Measurements from ENCODE around the gene SLC9A8.

The SLC9A8 gene

DNA sequence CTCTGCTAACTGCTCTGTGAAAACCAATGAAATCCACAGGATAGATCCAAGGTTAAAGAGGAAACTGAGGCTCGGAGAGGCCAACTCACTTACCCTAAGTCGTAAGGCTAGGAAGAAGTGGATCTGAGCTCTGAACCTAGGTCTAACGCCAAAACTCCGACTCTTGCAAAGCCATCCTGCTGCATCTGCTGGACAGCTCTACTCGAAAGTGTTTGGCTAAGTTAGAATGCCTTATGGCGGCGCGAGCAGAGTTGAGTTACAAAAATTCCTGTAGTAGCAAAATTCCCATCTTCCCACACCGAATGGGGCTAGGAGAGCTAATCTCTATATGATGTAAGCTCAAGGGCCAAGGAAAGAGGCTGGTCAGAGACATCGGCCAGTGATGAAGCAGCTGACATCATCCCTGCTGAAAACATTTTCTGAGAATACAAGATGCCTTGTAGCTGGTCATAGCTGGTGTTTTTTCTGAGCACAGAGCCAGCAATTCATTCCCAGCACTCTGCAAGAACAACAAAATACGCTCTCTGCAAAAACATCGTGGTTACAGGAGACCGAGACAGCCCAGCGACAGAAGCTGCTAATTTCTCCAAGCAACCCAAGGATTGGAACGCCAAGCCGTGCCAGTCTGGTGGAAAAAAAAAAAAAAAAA lies 100.9 kb downstream of the SLC9A8 start:
- no peak for DNase-seq (ENCODE audit: low read depth, low spot score)
- H3K36me3 ChIP-seq (ENCODE audit: insufficient read depth, low read length), result peaks cover 5% of the 10 kb centered on the region; the same call in 1 of the 2 replicates
- H3K27ac ChIP-seq, result no peak overlapping the region
- no peak overlapping the region for H3K9ac ChIP-seq (ENCODE audit: insufficient read length)
- H3K4me3 ChIP-seq, result no peak overlapping the region
- no peaks in the 10 kb centered on the region for H3K9me3 ChIP-seq (ENCODE audit: low read depth, low read length)
- TF ChIP-seq FOXP2 (optimal IDR thresholded peaks at IDR 0.05; ENCODE audit: control extremely low read depth, extremely low read length, insufficient read depth), result no peak
- no peak for TF ChIP-seq POLR2AphosphoS5 (IDR thresholded peaks at IDR 0.05; ENCODE audit: borderline replicate concordance, low read depth, low read length)
- TF ChIP-seq EZH2 (IDR thresholded peaks at IDR 0.05), result no peak

DNA sequence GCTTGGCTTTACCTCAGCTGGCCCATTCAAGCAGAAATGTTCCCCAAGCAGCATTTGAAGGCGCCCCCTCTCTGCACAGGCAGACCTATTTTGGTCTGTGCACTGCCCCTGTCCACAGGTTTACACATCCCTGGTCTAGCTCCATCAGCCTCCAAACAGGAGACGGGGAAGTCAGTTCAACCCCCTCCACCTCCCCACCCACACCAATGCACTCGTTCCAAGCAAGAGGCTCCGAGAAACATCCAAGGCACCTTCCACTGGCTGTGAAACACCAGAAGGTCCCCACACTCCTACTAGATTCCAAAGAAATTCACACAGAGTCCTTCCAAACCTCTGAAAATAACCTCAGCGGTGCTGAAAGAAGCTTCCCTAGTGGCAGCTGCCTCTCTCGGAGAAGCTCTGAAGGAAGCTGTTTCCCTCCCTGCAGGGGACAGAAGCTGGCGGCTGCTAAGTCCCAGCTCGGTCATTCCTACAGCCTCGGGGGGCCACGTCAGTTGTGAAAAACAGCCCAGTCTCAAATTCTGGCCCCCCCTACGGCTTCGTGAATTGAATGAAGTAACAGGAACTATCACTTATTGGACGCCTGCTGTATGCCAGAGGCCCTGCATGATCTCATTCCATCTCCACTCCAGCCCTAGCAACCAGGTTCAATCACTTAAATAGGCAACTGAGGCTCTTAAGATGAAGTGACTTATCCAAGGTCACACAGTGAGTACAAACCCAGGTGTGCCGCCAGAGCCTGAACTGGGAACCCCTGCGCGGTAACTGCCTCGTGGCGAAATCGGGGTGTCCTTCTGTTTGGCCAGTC lies 101.9 kb downstream of the SLC9A8 start:
- no peak for DNase-seq (ENCODE audit: low read depth, low spot score)
- Histone ChIP-seq H3K4me3 (peak overlapping the region; percentile 91), H3K27ac (no peak overlapping the region), H3K36me3 (ENCODE audit: insufficient read depth, low read length) (0 out of 2 replicates have a peak, but pooled peaks cover 5% of the 10 kb centered on the region), H3K9me3 (ENCODE audit: low read depth, low read length) (no peaks in the 10 kb centered on the region), H3K9ac (ENCODE audit: insufficient read length) (peak overlapping the region; percentile 95)
- no peak for TF ChIP-seq EZH2 (IDR thresholded peaks at IDR 0.05)
- no peak for TF ChIP-seq POLR2AphosphoS5 (IDR thresholded peaks at IDR 0.05; ENCODE audit: borderline replicate concordance, low read depth, low read length)
- no peak for TF ChIP-seq FOXP2 (optimal IDR thresholded peaks at IDR 0.05; ENCODE audit: control extremely low read depth, extremely low read length, insufficient read depth)

DNA sequence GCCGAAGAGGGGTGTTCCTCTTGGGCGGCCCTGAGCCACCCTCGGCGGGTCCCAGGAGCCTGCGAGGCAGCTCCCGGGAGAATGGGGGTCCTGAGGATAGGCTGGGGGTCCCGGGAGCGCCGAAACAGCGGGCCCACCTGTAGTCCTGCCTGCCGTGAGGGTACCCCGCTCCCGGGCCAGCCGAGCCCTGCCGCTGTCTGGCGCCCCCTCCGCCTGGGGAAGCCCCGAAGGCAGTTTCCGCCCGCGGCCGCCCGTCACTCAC lies 102.4 kb downstream of the SLC9A8 start:
- no peak for DNase-seq (ENCODE audit: low read depth, low spot score)
- TF ChIP-seq FOXP2 (optimal IDR thresholded peaks at IDR 0.05; ENCODE audit: control extremely low read depth, extremely low read length, insufficient read depth) (no peak), EZH2 (IDR thresholded peaks at IDR 0.05) (no peak), POLR2AphosphoS5 (IDR thresholded peaks at IDR 0.05; ENCODE audit: borderline replicate concordance, low read depth, low read length) (no peak)
- no peaks in the 10 kb centered on the region for H3K9me3 ChIP-seq (ENCODE audit: low read depth, low read length)
- H3K4me3 ChIP-seq, result peak overlapping the region; percentile 91
- 0 out of 2 replicates have a peak, but pooled peaks cover 1% of the 10 kb centered on the region for H3K36me3 ChIP-seq (ENCODE audit: insufficient read depth, low read length)
- peak overlapping the region; percentile 98 for H3K27ac ChIP-seq
- peak overlapping the region; percentile 95 for H3K9ac ChIP-seq (ENCODE audit: insufficient read length)

DNA sequence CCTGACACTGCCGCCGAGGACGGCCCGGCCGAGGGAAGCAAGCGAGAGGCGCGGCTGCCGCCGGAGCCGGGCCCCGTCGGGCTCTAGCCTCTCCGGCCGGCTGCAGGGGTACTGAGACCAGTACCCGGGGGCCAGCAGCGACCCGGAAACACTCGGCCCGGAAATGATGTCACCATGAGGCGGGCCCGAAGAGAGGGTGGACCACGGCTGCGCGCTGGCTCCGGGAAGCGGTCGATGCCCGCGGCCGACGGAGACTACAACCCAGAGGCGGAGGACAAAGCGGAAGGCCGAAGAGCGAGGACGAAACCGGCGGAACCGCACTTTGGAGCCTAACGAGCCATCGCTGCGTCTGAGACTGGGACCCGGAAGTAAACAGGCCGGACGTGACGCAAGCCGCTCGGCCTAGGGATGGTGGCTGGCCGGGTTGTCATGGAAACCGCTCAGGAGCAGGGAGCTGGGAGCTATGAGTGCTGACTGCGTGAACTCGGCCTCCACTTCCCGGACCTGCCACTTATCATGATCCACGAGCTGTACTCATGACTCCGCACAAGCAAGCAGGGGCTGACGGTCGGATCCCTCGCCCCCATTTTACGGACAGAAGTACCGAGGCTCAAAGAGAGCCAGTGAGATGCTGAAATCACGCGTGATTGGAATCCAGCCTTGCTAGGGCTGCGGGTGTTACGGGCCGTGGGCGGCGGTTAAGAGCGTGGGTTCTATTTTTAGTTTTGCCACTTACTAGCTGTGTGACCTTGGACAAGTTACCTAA lies 102.9 kb downstream of the SLC9A8 start, which contains the start of gene SPATA2:
SPATA2 (minus strand) TSS at position 150 of the 766 bp plus-strand sequence. CDS start 7,039 bp downstream, outside the sequence.
- H3K27ac ChIP-seq, result peak within 1 kb of the TSS; percentile 98
- peak within 1 kb of the TSS; percentile 91 for H3K4me3 ChIP-seq
- peak; percentile 72 for DNase-seq (ENCODE audit: low read depth, low spot score)
- H3K9me3 ChIP-seq (ENCODE audit: low read depth, low read length), result no peaks in the 10 kb centered on the region
- TF ChIP-seq EZH2 (IDR thresholded peaks at IDR 0.05), result no peak
- peak; percentile 64 for TF ChIP-seq POLR2AphosphoS5 (IDR thresholded peaks at IDR 0.05; ENCODE audit: borderline replicate concordance, low read depth, low read length)
- H3K9ac ChIP-seq (ENCODE audit: insufficient read length), result peak within 1 kb of the TSS; percentile 95
- H3K36me3 ChIP-seq (ENCODE audit: insufficient read depth, low read length), result no peaks in the 10 kb centered on the region

DNA sequence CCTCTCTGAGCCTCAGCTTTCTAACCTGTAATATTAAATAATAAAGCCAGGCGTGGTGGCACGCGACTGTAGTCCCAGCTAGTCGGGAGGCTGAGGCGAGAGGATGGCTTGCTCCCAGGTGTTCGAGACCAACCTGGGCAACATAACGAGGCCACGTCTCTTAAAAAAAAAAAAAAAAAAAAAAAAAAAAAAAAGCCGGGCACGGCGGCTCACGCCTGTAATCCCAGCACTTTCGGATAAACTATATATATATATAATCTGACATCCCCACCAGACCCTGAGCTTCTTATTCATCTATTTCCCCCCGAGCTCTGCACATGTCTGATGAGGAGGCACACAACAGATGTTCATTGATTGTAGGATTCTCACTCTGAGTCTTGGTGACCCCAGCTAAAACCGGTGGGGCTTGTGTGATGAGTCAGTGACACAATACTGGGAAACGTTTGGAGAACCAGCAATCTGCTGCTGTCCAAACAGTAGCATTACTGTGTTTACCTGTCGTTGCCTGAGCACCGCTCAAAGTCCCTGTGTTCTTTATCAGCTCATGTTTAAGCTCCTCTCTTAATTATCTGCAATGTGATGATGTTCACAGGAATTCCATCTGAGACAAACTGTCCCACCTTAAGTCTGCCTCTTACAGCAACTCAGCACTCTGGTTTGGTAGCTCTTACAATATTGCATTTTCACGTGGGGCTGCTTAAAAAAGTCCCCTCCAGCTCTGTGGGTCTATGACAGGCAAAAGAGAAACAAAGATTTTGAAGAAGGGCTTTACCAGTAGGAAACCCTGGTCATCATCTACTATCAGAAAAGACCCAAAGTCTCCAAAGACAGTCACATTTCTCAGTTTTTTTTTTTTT lies 103.7 kb downstream of the SLC9A8 start:
- TF ChIP-seq FOXP2 (optimal IDR thresholded peaks at IDR 0.05; ENCODE audit: control extremely low read depth, extremely low read length, insufficient read depth), result no peak
- TF ChIP-seq POLR2AphosphoS5 (IDR thresholded peaks at IDR 0.05; ENCODE audit: borderline replicate concordance, low read depth, low read length), result peak; percentile 22; the same call in 1 of the 2 replicates
- H3K4me3 ChIP-seq, result peak overlapping the region; percentile 91
- no peak for DNase-seq (ENCODE audit: low read depth, low spot score)
- H3K27ac ChIP-seq, result peak overlapping the region; percentile 75
- no peaks in the 10 kb centered on the region for H3K9me3 ChIP-seq (ENCODE audit: low read depth, low read length)
- no peaks in the 10 kb centered on the region for H3K36me3 ChIP-seq (ENCODE audit: insufficient read depth, low read length)
- H3K9ac ChIP-seq (ENCODE audit: insufficient read length), result peak overlapping the region; percentile 53

DNA sequence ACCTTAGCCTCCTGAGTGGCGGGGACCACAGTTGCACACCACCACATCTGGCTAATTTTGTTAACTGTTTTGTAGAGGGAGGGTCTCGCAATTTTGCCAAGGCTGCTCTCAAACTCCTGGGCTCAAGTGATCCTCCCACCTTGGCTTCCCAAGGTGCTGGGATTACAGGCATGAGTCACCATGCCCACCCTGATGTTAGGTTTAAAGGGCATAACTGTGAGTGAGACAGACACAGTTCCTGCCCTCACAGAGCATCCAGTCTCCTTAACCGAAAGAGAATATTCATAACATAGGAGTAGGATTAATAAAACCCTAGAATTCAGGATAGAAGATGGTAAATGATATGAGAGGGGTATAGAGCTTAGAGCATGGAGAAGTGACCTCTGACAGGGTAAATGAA lies 105.8 kb downstream of the SLC9A8 start:
- H3K9me3 ChIP-seq (ENCODE audit: low read depth, low read length), result no peaks in the 10 kb centered on the region
- H3K27ac ChIP-seq, result no peak overlapping the region
- no peak for DNase-seq (ENCODE audit: low read depth, low spot score)
- TF ChIP-seq FOXP2 (optimal IDR thresholded peaks at IDR 0.05; ENCODE audit: control extremely low read depth, extremely low read length, insufficient read depth) (no peak), POLR2AphosphoS5 (IDR thresholded peaks at IDR 0.05; ENCODE audit: borderline replicate concordance, low read depth, low read length) (no peak), EZH2 (IDR thresholded peaks at IDR 0.05) (no peak)
- no peak overlapping the region for H3K9ac ChIP-seq (ENCODE audit: insufficient read length)
- H3K4me3 ChIP-seq, result no peak overlapping the region
- no peaks in the 10 kb centered on the region for H3K36me3 ChIP-seq (ENCODE audit: insufficient read depth, low read length)

DNA sequence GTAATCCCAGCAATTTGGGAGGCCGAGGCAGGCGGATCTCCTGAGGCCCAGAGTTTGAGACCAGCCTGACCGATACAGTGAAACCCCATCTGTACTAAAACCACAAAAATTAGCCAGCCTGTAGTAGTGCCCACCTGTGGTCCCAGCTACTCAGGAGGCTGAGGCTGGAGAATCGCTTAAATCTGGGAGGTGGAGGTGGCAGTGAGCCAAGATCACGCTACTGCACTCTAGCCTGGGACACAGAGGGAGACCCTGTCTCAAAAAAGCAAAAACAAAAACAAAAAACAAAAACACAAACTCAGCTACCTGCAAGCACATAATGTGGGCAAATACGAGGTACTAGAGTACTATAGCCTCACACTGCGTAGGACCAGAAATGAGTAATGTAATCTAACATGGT lies 106.4 kb downstream of the SLC9A8 start:
- H3K9me3 ChIP-seq (ENCODE audit: low read depth, low read length), result no peaks in the 10 kb centered on the region

More for the DNA sequence above, 106.4 kb downstream of the SLC9A8 start:
- TF ChIP-seq FOXP2 (optimal IDR thresholded peaks at IDR 0.05; ENCODE audit: control extremely low read depth, extremely low read length, insufficient read depth) (no peak), EZH2 (IDR thresholded peaks at IDR 0.05) (no peak), POLR2AphosphoS5 (IDR thresholded peaks at IDR 0.05; ENCODE audit: borderline replicate concordance, low read depth, low read length) (no peak)
- no peak overlapping the region for H3K9ac ChIP-seq (ENCODE audit: insufficient read length)
- no peaks in the 10 kb centered on the region for H3K36me3 ChIP-seq (ENCODE audit: insufficient read depth, low read length)
- H3K4me3 ChIP-seq, result no peak overlapping the region
- DNase-seq (ENCODE audit: low read depth, low spot score), result no peak
- H3K27ac ChIP-seq, result no peak overlapping the region
